Uterus (tissue), 2 donors: ENCODE results near the gene CATSPER4.

Source experiments
- CTCF ChIP-seq, 4 experiments: fragments of 200-600 bp in 2 of 4; fragments of 450-650 bp in 2 of 4; sonication (generic) in 2 of 4; IDR thresholded peaks; one replicate each; pipeline ENCODE4 v1.5.1; 2016 to 2019; ENCODE audit warnings: antibody characterized with exemption in 4 of 4, mild to moderate bottlenecking in 2 of 4, moderate library complexity in 1 of 4
- POLR2A ChIP-seq, 2 donors: fragments of 450-650 bp; IDR thresholded peaks; one replicate each; pipeline ENCODE4 v1.6.1; 2016; ENCODE audit warnings: antibody characterized with exemption in 2 of 2, mild to moderate bottlenecking in 1 of 2, moderate library complexity in 1 of 2

GRCh38 chr1:26224606-26225005 is 34.2 kb downstream of the CATSPER4 start:
- no peak for TF ChIP-seq CTCF (IDR thresholded peaks at IDR 0.05)
- TF ChIP-seq POLR2A (IDR thresholded peaks at IDR 0.05), result no peak
